ENCODE data around the gene TSPAN31.

Gene TSPAN31

GRCh38 chr12:57744194-57744776 is 554 bp upstream of the TSPAN31 start:
- Histone ChIP-seq H3K4me3 (ENCODE audit: low read length) (peak overlapping the region; percentile 78; the same call in 1 of the 2 replicates), H3K9me3 (ENCODE audit: control insufficient read depth, insufficient read depth, low read length) (no peaks in the 10 kb centered on the region), H3K4me1 (ENCODE audit: control insufficient read depth, insufficient read depth, low read length) (peaks cover 1% of the 10 kb centered on the region; the same call in 1 of the 2 replicates), H3K27me3 (ENCODE audit: control insufficient read depth, insufficient read depth, low read length) (peaks cover 18% of the 10 kb centered on the region), H3K36me3 (ENCODE audit: control insufficient read depth, insufficient read depth, low read length) (peaks cover 10% of the 10 kb centered on the region; the same call in 1 of the 2 replicates), H3K27ac (ENCODE audit: low read length) (no peak overlapping the region)
- WGBS (ENCODE audit: insufficient coverage, insufficient read length) = no CpG with 5 or more reads among the region's 21 CpGs
- no peak for DNase-seq (ENCODE audit: low read depth, low spot score)

DNA sequence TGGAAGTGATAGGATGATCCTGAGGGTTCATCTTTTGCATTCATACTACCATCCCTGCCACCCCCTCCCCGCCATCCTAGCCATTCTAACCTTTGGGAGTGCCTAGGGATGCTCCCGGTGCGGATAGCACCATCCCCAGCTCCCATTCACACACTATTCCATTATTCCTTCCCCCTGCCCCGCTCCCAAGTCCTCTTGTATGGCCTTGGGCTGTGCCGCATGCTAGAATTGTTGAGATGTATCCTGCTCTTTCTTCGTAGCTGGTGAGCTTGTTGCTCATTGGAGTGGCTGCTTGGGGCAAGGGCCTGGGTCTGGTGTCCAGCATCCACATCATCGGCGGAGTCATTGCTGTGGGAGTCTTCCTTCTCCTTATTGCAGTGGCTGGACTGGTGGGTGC is 644 bp downstream of the TSPAN31 start:
- H3K36me3 ChIP-seq (ENCODE audit: control insufficient read depth, insufficient read depth, low read length) = peaks cover 10% of the 10 kb centered on the region; the same call in 1 of the 2 replicates
- no CpG with 5 or more reads among the region's 8 CpGs for WGBS (ENCODE audit: insufficient coverage, insufficient read length)
- H3K4me3 ChIP-seq (ENCODE audit: low read length) = peak overlapping the region; percentile 78; the same call in 1 of the 2 replicates
- DNase-seq (ENCODE audit: low read depth, low spot score) = no peak
- no peak overlapping the region for H3K27ac ChIP-seq (ENCODE audit: low read length)
- H3K9me3 ChIP-seq (ENCODE audit: control insufficient read depth, insufficient read depth, low read length) = no peaks in the 10 kb centered on the region
- peaks cover 7% of the 10 kb centered on the region; the same call in 1 of the 2 replicates for H3K27me3 ChIP-seq (ENCODE audit: control insufficient read depth, insufficient read depth, low read length)
- peaks cover 1% of the 10 kb centered on the region; the same call in 1 of the 2 replicates for H3K4me1 ChIP-seq (ENCODE audit: control insufficient read depth, insufficient read depth, low read length)

DNA sequence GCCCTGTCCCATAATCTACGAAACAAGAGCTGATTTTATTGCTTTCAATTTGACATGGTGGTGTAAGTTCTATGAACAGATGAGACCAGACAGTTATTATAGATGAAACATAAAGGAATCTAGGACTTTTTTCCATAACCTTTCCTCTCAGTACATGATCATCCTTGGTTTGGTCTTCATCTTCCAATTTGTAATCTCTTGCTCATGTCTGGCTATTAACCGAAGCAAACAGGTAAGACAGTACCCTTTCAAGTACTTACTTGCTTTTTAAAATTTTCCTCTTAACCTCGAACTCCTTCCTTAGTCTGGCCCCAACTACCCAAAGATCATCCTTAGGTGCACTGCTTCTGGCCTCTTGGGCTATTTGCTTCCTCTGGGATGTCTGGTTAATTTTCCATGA is 1.2 kb downstream of the TSPAN31 start:
- no peak for DNase-seq (ENCODE audit: low read depth, low spot score)
- WGBS (ENCODE audit: insufficient coverage, insufficient read length) = no CpG with 5 or more reads among the region's 3 CpGs
- Histone ChIP-seq H3K4me1 (ENCODE audit: control insufficient read depth, insufficient read depth, low read length) (peaks cover 2% of the 10 kb centered on the region), H3K36me3 (ENCODE audit: control insufficient read depth, insufficient read depth, low read length) (peaks cover 13% of the 10 kb centered on the region; the same call in 1 of the 2 replicates), H3K27ac (ENCODE audit: low read length) (no peak overlapping the region), H3K27me3 (ENCODE audit: control insufficient read depth, insufficient read depth, low read length) (peaks cover 2% of the 10 kb centered on the region; the same call in 1 of the 2 replicates), H3K4me3 (ENCODE audit: low read length) (no peak overlapping the region), H3K9me3 (ENCODE audit: control insufficient read depth, insufficient read depth, low read length) (no peaks in the 10 kb centered on the region)

DNA sequence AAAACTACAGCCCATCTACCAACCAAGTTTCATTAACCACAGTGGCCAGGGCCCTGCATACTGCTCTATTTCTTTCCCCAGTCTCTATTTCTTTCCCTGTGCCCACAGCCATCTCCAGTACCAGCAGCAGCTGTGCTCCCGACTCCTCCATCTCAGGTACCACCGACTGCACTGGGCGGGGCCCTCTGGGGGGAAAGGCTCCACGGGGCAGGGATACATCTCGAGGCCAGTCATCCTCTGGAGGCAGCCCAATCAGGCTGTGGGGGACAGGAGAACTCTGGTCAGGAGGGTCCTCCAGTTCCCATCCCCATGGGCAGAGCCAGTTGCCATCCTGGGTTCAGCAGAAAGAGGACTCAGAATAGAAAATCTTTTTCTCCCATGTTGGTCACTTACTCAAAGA is 4.2 kb downstream of the TSPAN31 start:
- Histone ChIP-seq H3K9me3 (ENCODE audit: control insufficient read depth, insufficient read depth, low read length) (no peaks in the 10 kb centered on the region), H3K36me3 (ENCODE audit: control insufficient read depth, insufficient read depth, low read length) (peaks cover 13% of the 10 kb centered on the region; the same call in 1 of the 2 replicates), H3K27ac (ENCODE audit: low read length) (no peak overlapping the region), H3K4me1 (ENCODE audit: control insufficient read depth, insufficient read depth, low read length) (peaks cover 3% of the 10 kb centered on the region), H3K4me3 (ENCODE audit: low read length) (no peak overlapping the region), H3K27me3 (ENCODE audit: control insufficient read depth, insufficient read depth, low read length) (no peaks in the 10 kb centered on the region)
- WGBS (ENCODE audit: insufficient coverage, insufficient read length) = no CpG with 5 or more reads among the region's 5 CpGs
- DNase-seq (ENCODE audit: low read depth, low spot score) = no peak

DNA sequence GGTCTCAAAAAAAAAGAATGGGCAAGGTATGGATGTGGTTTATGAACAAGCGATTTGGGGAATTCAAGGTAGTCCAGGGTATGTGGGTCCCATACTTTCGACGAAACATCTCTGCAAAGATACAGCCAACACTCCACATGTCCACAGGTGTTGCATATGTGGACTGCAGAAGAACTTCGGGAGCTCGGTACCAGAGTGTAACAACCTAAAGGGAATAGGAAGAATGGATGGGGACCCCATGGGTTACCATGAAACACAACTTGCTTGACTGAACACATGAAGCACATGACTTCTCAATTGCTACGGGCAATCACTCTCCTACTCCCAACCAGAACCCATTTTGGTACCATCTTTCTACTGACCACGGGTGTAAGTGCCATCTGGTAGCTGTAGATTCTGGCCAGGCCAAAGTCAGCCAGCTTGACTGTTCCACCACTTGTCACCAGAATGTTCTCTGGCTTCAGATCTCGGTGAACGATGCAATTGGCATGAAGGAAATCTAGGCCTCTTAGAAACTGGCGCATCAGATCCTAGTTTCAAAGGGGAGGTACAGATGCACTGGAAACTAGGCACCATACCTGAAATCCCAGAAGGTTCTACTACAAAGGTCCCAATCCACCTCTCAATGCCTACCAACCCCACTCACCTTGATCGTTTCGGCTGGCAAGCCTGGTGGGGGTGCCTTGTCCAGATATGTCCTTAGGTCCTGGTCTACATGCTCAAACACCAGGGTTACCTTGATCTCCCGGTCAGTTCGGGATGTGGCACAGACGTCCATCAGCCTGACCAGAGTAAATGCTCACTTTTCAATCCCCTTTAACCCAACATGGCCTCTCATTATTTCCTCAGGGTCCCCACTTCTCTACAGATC is 6.0 kb downstream of the TSPAN31 start:
- DNase-seq (ENCODE audit: low read depth, low spot score) = no peak
- WGBS (ENCODE audit: insufficient coverage, insufficient read length) = no CpG with 5 or more reads among the region's 15 CpGs
- Histone ChIP-seq H3K27ac (ENCODE audit: low read length) (no peak overlapping the region), H3K4me1 (ENCODE audit: control insufficient read depth, insufficient read depth, low read length) (peaks cover 1% of the 10 kb centered on the region; the same call in 1 of the 2 replicates), H3K27me3 (ENCODE audit: control insufficient read depth, insufficient read depth, low read length) (peaks cover under 1% of the 10 kb centered on the region; the same call in 1 of the 2 replicates), H3K9me3 (ENCODE audit: control insufficient read depth, insufficient read depth, low read length) (no peaks in the 10 kb centered on the region), H3K4me3 (ENCODE audit: low read length) (peak overlapping the region; percentile 95; the same call in 1 of the 2 replicates), H3K36me3 (ENCODE audit: control insufficient read depth, insufficient read depth, low read length) (peaks cover 13% of the 10 kb centered on the region; the same call in 1 of the 2 replicates)

- WGBS (ENCODE audit: insufficient coverage, insufficient read length) = no CpG with 5 or more reads among the region's 8 CpGs
- DNase-seq (ENCODE audit: low read depth, low spot score) = no peak
- no peak overlapping the region for H3K27ac ChIP-seq (ENCODE audit: low read length)
- H3K27me3 ChIP-seq (ENCODE audit: control insufficient read depth, insufficient read depth, low read length) = peaks cover 6% of the 10 kb centered on the region
- peak overlapping the region; percentile 95; the same call in 1 of the 2 replicates for H3K4me3 ChIP-seq (ENCODE audit: low read length)
- peaks cover 13% of the 10 kb centered on the region; the same call in 1 of the 2 replicates for H3K36me3 ChIP-seq (ENCODE audit: control insufficient read depth, insufficient read depth, low read length)
- no peaks in the 10 kb centered on the region for H3K9me3 ChIP-seq (ENCODE audit: control insufficient read depth, insufficient read depth, low read length)
- H3K4me1 ChIP-seq (ENCODE audit: control insufficient read depth, insufficient read depth, low read length) = peaks cover 1% of the 10 kb centered on the region; the same call in 1 of the 2 replicates
Measured at GRCh38 chr12:57751432-57751787, 6.6 kb downstream of the TSPAN31 start.

DNA sequence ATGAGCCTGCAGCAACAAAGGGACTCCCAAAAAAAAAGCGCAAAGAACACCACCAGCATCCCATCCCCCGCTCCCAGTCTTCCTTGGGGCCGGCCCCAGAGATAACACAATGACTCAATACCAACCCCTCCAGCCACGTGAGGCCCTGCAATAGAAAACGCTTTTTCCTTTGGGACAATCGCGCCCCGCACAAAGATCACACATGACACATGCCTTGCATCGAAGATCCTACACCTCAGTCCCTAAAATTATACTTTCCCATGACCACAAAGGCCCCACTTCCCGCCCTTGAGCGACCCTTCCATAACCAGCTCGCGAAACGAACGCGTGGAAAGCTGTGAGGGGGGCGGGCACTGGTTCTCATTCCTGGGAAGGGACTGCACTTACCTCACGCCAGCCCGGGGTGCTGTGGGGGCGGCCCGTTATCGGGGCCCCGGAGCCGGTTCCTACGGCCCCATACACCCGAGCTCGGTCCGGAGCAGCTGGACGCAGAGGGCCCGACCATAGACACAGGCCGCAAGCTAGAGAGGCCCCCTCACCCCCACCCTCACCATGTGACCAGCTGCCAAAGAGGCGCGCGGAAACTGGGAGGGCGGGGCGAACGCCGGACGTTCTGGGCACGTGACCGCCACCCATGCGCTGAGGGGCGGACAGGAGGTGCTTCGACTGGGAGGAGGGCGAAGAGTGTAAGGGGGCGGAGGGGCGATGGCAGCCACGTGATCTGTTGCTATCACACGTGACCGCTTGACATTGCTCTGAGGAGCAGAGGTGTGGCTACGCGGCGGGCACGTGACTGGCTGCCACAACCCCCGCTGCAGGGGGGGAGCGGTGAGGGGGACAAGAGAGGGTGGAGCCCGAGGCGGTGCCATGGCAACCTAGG is 7.2 kb downstream of the TSPAN31 start, which contains the start of gene CDK4:
TSS of gene CDK4 (minus strand) at position 523 of the 880 bp plus-strand sequence. CDS start 593 bp downstream, outside the sequence.
- Histone ChIP-seq H3K9me3 (ENCODE audit: control insufficient read depth, insufficient read depth, low read length) (no peaks in the 10 kb centered on the region), H3K27ac (ENCODE audit: low read length) (no peak within 1 kb of the TSS), H3K27me3 (ENCODE audit: control insufficient read depth, insufficient read depth, low read length) (peaks cover 9% of the 10 kb centered on the region), H3K4me3 (ENCODE audit: low read length) (peak within 1 kb of the TSS; percentile 95), H3K4me1 (ENCODE audit: control insufficient read depth, insufficient read depth, low read length) (peaks cover 1% of the 10 kb centered on the region; the same call in 1 of the 2 replicates), H3K36me3 (ENCODE audit: control insufficient read depth, insufficient read depth, low read length) (peaks cover 10% of the 10 kb centered on the region; the same call in 1 of the 2 replicates)
- no CpG with 5 or more reads among the region's 58 CpGs for WGBS (ENCODE audit: insufficient coverage, insufficient read length)
- peak; percentile 99 for DNase-seq (ENCODE audit: low read depth, low spot score)

GRCh38 chr12:57752668-57753000 is 7.8 kb downstream of the TSPAN31 start:
- no peak for DNase-seq (ENCODE audit: low read depth, low spot score)
- Histone ChIP-seq H3K9me3 (ENCODE audit: control insufficient read depth, insufficient read depth, low read length) (no peaks in the 10 kb centered on the region), H3K4me1 (ENCODE audit: control insufficient read depth, insufficient read depth, low read length) (peaks cover 1% of the 10 kb centered on the region; the same call in 1 of the 2 replicates), H3K36me3 (ENCODE audit: control insufficient read depth, insufficient read depth, low read length) (peaks cover 10% of the 10 kb centered on the region; the same call in 1 of the 2 replicates), H3K27ac (ENCODE audit: low read length) (no peak overlapping the region), H3K27me3 (ENCODE audit: control insufficient read depth, insufficient read depth, low read length) (peaks cover 9% of the 10 kb centered on the region), H3K4me3 (ENCODE audit: low read length) (no peak overlapping the region)
- WGBS (ENCODE audit: insufficient coverage, insufficient read length) = no CpG with 5 or more reads among the region's 5 CpGs

- DNase-seq (ENCODE audit: low read depth, low spot score) = no peak
- Histone ChIP-seq H3K9me3 (ENCODE audit: control insufficient read depth, insufficient read depth, low read length) (no peaks in the 10 kb centered on the region), H3K4me3 (ENCODE audit: low read length) (no peak overlapping the region), H3K27ac (ENCODE audit: low read length) (no peak overlapping the region), H3K4me1 (ENCODE audit: control insufficient read depth, insufficient read depth, low read length) (peaks cover 1% of the 10 kb centered on the region; the same call in 1 of the 2 replicates), H3K36me3 (ENCODE audit: control insufficient read depth, insufficient read depth, low read length) (peaks cover 7% of the 10 kb centered on the region; the same call in 1 of the 2 replicates), H3K27me3 (ENCODE audit: control insufficient read depth, insufficient read depth, low read length) (peaks cover 9% of the 10 kb centered on the region)
- WGBS (ENCODE audit: insufficient coverage, insufficient read length) = no CpG with 5 or more reads among the region's 1 CpG
Measured at GRCh38 chr12:57753756-57754337, 9.0 kb downstream of the TSPAN31 start.
